ENCODE measurements around the gene TTLL3.

- TF ChIP-seq POLR2A (IDR thresholded peaks at IDR 0.05), result no peak
- no peak for TF ChIP-seq CTCF (IDR thresholded peaks at IDR 0.05)
These were observed 65.4 kb downstream of the TTLL3 start for GRCh38 chr3:9875448-9875847.
